BLaER1 (cell line): ENCODE results near the gene BICC1.

Experiments
- H3K27ac ChIP-seq: shearing (Covaris generic); formaldehyde crosslinking; 2 replicates; pipeline ENCODE4 v1.8.1; 2022
- H3K27me3 ChIP-seq: shearing (Covaris generic); formaldehyde crosslinking; 2 replicates; pipeline ENCODE4 v1.8.1; 2022
- H3K36me3 ChIP-seq: shearing (Covaris generic); formaldehyde crosslinking; 2 replicates; pipeline ENCODE4 v1.8.1; 2022
- H3K4me1 ChIP-seq: shearing (Covaris generic); formaldehyde crosslinking; 2 replicates; pipeline ENCODE4 v1.8.1; 2022
- H3K4me2 ChIP-seq: shearing (Covaris generic); formaldehyde crosslinking; 2 replicates; pipeline ENCODE4 v1.8.1; 2022
- H3K4me3 ChIP-seq: shearing (Covaris generic); formaldehyde crosslinking; 2 replicates; pipeline ENCODE4 v1.8.1; 2022
- H3K9ac ChIP-seq: shearing (Covaris generic); formaldehyde crosslinking; 2 replicates; pipeline ENCODE4 v1.8.1; 2022
- H3K9me3 ChIP-seq: shearing (Covaris generic); formaldehyde crosslinking; 2 replicates; pipeline ENCODE4 v1.8.1; 2022
- H4K20me1 ChIP-seq: shearing (Covaris generic); formaldehyde crosslinking; 2 replicates; pipeline ENCODE4 v1.8.1; 2022
- Cebpa-rat ChIP-seq: shearing (Covaris generic); IDR thresholded peaks from 2 replicates; pipeline ENCODE4 v1.8.1; 2022

The BICC1 gene

GRCh38 chr10:58820386-58820785 lies 307.7 kb downstream of the BICC1 start:
- no peak overlapping the region for H3K4me2 ChIP-seq
- H3K36me3 ChIP-seq, result no peaks in the 10 kb centered on the region
- H3K27ac ChIP-seq, result no peak overlapping the region
- H3K9ac ChIP-seq, result no peak overlapping the region
- H3K9me3 ChIP-seq, result no peaks in the 10 kb centered on the region
- no peaks in the 10 kb centered on the region for H4K20me1 ChIP-seq
- H3K4me1 ChIP-seq, result no peaks in the 10 kb centered on the region
- no peak for TF ChIP-seq Cebpa-rat
- H3K27me3 ChIP-seq, result no peaks in the 10 kb centered on the region
- no peak overlapping the region for H3K4me3 ChIP-seq

- Histone ChIP-seq H3K9me3 (no peaks in the 10 kb centered on the region), H3K4me2 (no peak overlapping the region), H3K27ac (no peak overlapping the region), H3K27me3 (no peaks in the 10 kb centered on the region), H3K9ac (no peak overlapping the region), H3K36me3 (no peaks in the 10 kb centered on the region), H4K20me1 (no peaks in the 10 kb centered on the region), H3K4me3 (no peak overlapping the region), H3K4me1 (no peaks in the 10 kb centered on the region)
- TF ChIP-seq Cebpa-rat, result no peak
These were observed 308.4 kb downstream of the BICC1 start for GRCh38 chr10:58820861-58821751.

GRCh38 chr10:58821752-58822056 lies 309.0 kb downstream of the BICC1 start:
- Histone ChIP-seq H3K27me3 (no peaks in the 10 kb centered on the region), H3K9me3 (no peaks in the 10 kb centered on the region), H3K9ac (no peak overlapping the region), H3K4me2 (no peak overlapping the region), H3K4me3 (no peak overlapping the region), H4K20me1 (no peaks in the 10 kb centered on the region), H3K36me3 (no peaks in the 10 kb centered on the region), H3K27ac (no peak overlapping the region), H3K4me1 (no peaks in the 10 kb centered on the region)
- no peak for TF ChIP-seq Cebpa-rat

DNA sequence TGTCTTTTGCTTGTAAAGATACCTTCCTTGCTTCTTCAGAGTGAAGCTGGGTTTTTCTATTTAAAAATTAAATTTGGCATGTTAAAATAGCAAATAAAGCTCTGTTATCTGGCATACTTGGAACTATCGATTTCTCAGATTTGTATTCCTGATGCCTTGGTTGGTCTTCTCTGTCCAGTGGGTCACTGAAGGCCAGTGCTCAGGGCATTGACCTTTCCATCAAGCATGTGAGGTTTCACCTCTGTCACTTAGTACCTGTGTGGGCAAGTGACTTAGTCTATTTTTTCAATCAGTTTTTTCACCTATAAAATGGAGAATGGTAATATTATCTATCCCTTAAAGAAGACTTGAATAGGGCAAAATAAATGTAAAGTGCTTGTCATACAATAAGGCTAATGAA lies 311.3 kb downstream of the BICC1 start:
- Histone ChIP-seq H3K4me3 (no peak overlapping the region), H3K36me3 (no peaks in the 10 kb centered on the region), H3K9me3 (no peaks in the 10 kb centered on the region), H3K27me3 (no peaks in the 10 kb centered on the region), H3K4me2 (no peak overlapping the region), H4K20me1 (no peaks in the 10 kb centered on the region), H3K27ac (no peak overlapping the region), H3K9ac (no peak overlapping the region), H3K4me1 (no peaks in the 10 kb centered on the region)
- no peak for TF ChIP-seq Cebpa-rat

DNA sequence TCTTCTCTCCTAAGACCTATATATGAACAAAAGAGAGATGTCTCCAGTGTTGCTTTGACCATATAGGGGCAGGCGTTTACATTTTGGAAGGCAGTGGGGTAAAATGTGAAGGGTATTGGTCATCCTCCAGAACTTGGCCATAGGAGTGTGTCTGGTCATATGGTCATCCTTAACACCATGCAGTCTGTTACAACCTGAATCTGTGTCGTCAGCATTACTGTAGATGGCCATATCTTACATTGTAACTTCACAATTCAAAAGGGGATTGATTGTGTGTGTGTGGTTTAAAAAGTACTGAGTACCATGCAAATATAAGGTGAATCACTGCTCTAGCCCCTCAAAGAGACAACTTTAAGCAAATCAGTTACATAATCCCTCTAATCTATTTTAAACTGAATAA lies 311.7 kb downstream of the BICC1 start:
- no peak overlapping the region for H3K4me3 ChIP-seq
- H3K36me3 ChIP-seq, result no peaks in the 10 kb centered on the region
- no peak overlapping the region for H3K9ac ChIP-seq
- H3K4me2 ChIP-seq, result no peak overlapping the region
- no peaks in the 10 kb centered on the region for H3K27me3 ChIP-seq
- no peaks in the 10 kb centered on the region for H3K4me1 ChIP-seq
- TF ChIP-seq Cebpa-rat, result no peak
- H3K9me3 ChIP-seq, result no peaks in the 10 kb centered on the region
- no peak overlapping the region for H3K27ac ChIP-seq
- no peaks in the 10 kb centered on the region for H4K20me1 ChIP-seq

GRCh38 chr10:58826694-58827093 lies 314.0 kb downstream of the BICC1 start:
- H3K27ac ChIP-seq, result no peak overlapping the region
- H3K9me3 ChIP-seq, result no peaks in the 10 kb centered on the region
- TF ChIP-seq Cebpa-rat, result no peak
- H3K4me3 ChIP-seq, result no peak overlapping the region
- no peaks in the 10 kb centered on the region for H4K20me1 ChIP-seq
- H3K4me2 ChIP-seq, result no peak overlapping the region
- no peaks in the 10 kb centered on the region for H3K27me3 ChIP-seq
- no peaks in the 10 kb centered on the region for H3K36me3 ChIP-seq
- H3K4me1 ChIP-seq, result no peaks in the 10 kb centered on the region
- no peak overlapping the region for H3K9ac ChIP-seq

DNA sequence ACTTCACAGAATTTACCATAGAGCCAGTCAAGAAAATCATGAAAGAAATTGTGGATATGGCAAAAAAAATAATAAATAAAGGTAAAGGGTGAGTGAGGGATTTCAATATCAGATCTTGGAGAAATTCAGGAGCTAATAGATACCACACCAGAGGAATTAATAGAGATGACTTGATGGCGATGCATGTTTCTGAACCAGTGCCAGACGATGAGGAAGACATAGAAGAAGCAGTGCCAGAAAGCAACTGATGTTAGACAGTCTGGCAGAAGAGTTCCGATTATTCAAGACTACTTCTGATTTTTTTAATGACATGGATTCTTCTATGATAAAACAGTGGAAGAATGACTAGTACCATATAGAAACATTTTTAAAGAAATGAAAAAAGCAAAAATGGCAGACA lies 314.7 kb downstream of the BICC1 start:
- Histone ChIP-seq H3K27me3 (no peaks in the 10 kb centered on the region), H4K20me1 (no peaks in the 10 kb centered on the region), H3K27ac (no peak overlapping the region), H3K4me2 (no peak overlapping the region), H3K4me3 (no peak overlapping the region), H3K36me3 (no peaks in the 10 kb centered on the region), H3K9ac (no peak overlapping the region), H3K9me3 (no peaks in the 10 kb centered on the region), H3K4me1 (no peaks in the 10 kb centered on the region)
- no peak for TF ChIP-seq Cebpa-rat

- Histone ChIP-seq H4K20me1 (no peaks in the 10 kb centered on the region), H3K27ac (no peak overlapping the region), H3K4me1 (no peaks in the 10 kb centered on the region)
These were observed 317.2 kb downstream of the BICC1 start for GRCh38 chr10:58829839-58830238.

DNA sequence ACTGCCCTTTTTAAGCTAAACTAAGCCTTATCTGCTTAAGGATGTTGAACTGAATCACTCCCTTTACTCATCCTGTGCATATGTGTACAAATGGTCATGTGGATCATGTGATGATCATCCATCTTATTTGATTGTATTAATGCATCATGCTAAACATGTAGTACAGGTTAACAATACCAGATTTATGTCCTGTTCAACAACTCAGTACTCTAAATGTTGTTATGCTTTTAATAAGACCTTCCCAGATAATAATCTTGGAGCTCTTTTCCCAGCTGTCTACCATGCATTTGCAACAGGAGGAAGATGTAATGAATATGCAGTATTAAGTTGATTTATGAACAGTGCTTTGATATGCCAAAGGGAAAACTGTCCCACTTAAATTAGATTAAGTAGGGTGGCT lies 318.0 kb downstream of the BICC1 start:
- no peak overlapping the region for H3K9ac ChIP-seq
- TF ChIP-seq Cebpa-rat, result no peak
- H3K4me3 ChIP-seq, result no peak overlapping the region
- no peaks in the 10 kb centered on the region for H3K27me3 ChIP-seq
- H3K27ac ChIP-seq, result no peak overlapping the region
- no peaks in the 10 kb centered on the region for H3K9me3 ChIP-seq
- H3K4me1 ChIP-seq, result no peaks in the 10 kb centered on the region
- H4K20me1 ChIP-seq, result no peaks in the 10 kb centered on the region
- H3K36me3 ChIP-seq, result no peaks in the 10 kb centered on the region
- no peak overlapping the region for H3K4me2 ChIP-seq

More at GRCh38 chr10:58829839-58830238, 317.2 kb downstream of the BICC1 start:
- Histone ChIP-seq H3K27me3 (no peaks in the 10 kb centered on the region), H3K9me3 (no peaks in the 10 kb centered on the region), H3K4me3 (no peak overlapping the region), H3K36me3 (no peaks in the 10 kb centered on the region), H3K4me2 (no peak overlapping the region), H3K9ac (no peak overlapping the region)
- no peak for TF ChIP-seq Cebpa-rat

GRCh38 chr10:58833771-58834561 lies 321.3 kb downstream of the BICC1 start:
- Histone ChIP-seq H3K36me3 (no peaks in the 10 kb centered on the region), H3K4me2 (no peak overlapping the region), H3K4me3 (no peak overlapping the region), H3K27me3 (no peaks in the 10 kb centered on the region), H3K4me1 (no peaks in the 10 kb centered on the region), H3K9ac (no peak overlapping the region), H4K20me1 (no peaks in the 10 kb centered on the region), H3K27ac (no peak overlapping the region), H3K9me3 (no peaks in the 10 kb centered on the region)
- no peak for TF ChIP-seq Cebpa-rat
